ENCODE data around the gene MACROD2.

GRCh38 chr20:14984768-14985622, 989.7 kb downstream of the MACROD2 start:
- TF ChIP-seq CTCF (IDR thresholded peaks at IDR 0.05; ENCODE audit: insufficient read depth, low read length, poor library complexity, severe bottlenecking) (no peak), EZH2phosphoT487 (conservative IDR thresholded peaks at IDR 0.05; ENCODE audit: low read length) (no peak)
